Ovary (tissue), 10 donors: ENCODE measurements around the gene POMC. TPM values are rescaled to one million over a fixed set of nuclear protein-coding genes. Genes with fewer than 3 reads are reported as not detected.

Source experiments
- DNase-seq, 5 donors: peaks; one replicate each; pipeline ENCODE4 v3.0.0-alpha.2; 2019 to 2020
- H3K27ac ChIP-seq, 2 donors: fragments of 200-600 bp; one replicate each; pipeline versions ENCODE4 v1.5.1 to v1.8.0; 2019 to 2022
- H3K27me3 ChIP-seq: fragments of 200-600 bp; one replicate; pipeline ENCODE4 v1.8.0; 2022
- H3K36me3 ChIP-seq: fragments of 200-600 bp; sonication (generic); one replicate; pipeline ENCODE4 v1.5.1; 2019
- H3K4me1 ChIP-seq: one replicate; pipeline ENCODE4 v1.8.1; 2013; ENCODE audit warnings: mild to moderate bottlenecking, moderate library complexity; ENCODE audit not compliant: insufficient read depth
- H3K4me3 ChIP-seq: fragments of 200-600 bp; sonication (generic); one replicate; pipeline ENCODE4 v1.5.1; 2017
- H3K9me3 ChIP-seq, 2 donors: fragments of 200-600 bp in 1 of 2; sonication (generic) in 1 of 2; one replicate each; pipeline versions ENCODE4 v1.5.1 to v1.8.1; 2013 to 2019; ENCODE audit warnings: mild to moderate bottlenecking in 1 of 2, moderate library complexity in 1 of 2
- EP300 ChIP-seq: sonication (generic); formaldehyde crosslinking; IDR thresholded peaks from one replicate; pipeline ENCODE4 v1.6.1; 2017; ENCODE audit warnings: antibody characterized with exemption
- POLR2A ChIP-seq: fragments of 450-650 bp; IDR thresholded peaks from one replicate; pipeline ENCODE4 v1.6.1; 2017; ENCODE audit warnings: antibody characterized with exemption, mild to moderate bottlenecking, moderate library complexity
- WGBS, 3 donors: extraction: QIAGEN DNeasy Blood & Tissue Kit in 1 of 3; methylation state at CpG; one replicate each; pipeline versions ENCODE4 v1.1.5 to v1.1.7; 2013 to 2017; 5-methylcytosine and 5-hydroxymethylcytosine counted together
- intact Hi-C, 4 donors: fragments of 100-400 bp; cut with DNase I; formaldehyde crosslinking; loops; one replicate each; pipeline versions ENCODE4 v1.11.0 to v1.15.1; 2022 to 2023
- long read RNA-seq, 3 donors: library from polyadenylated mRNA in 2 of 3; unstranded in 2 of 3; transcript quantifications; one replicate each; pipeline ENCODE4 v2.0.0 and lab custom pipeline, GENCODE V29; 2021 to 2026
- polyA plus RNA-seq, 2 donors: library from polyadenylated mRNA; stranded (reverse); fragments of 200-250 nt in 1 of 2; fragments of 350-450 nt in 1 of 2; fragmentation: Illumina TruSeq in 1 of 2; extraction: RNeasy Lipid Tissue Mini Kit (QIAGEN cat#74804) in 1 of 2; gene quantifications; one replicate each; pipeline ENCODE4 v1.2.3, GENCODE V29; 2013 to 2014
- total RNA-seq, 7 donors: library from RNA; depleted of rRNA in 2 of 7; stranded (reverse); fragments of >200 nt in 2 of 7; fragmentation: NEBNext Ultra II Directional in 3 of 7; extraction: Animal tissue kit (Norgen Biotek cat#: 25700) in 3 of 7; gene quantifications; one replicate each; pipeline versions ENCODE4 v1.1.0 to v1.2.4, GENCODE V29; 2016 to 2023
- TF ChIP-seq, protein P1 (sequence below), 3 donors: fragments of 450-650 bp in 2 of 3; fragments of 200-600 bp in 1 of 3; IDR thresholded peaks; one replicate each; pipeline versions ENCODE4 v1.5.1 to v1.8.0; 2016 to 2022; ENCODE audit warnings: antibody characterized with exemption in 3 of 3, mild to moderate bottlenecking in 1 of 3
- donor health status: DM: no; HTN: no; CAD: no; lungs with moderate emphysema.
- donor health status: DM: no; HTN: no; CAD: no.
- donor health status: Bipolar disorder and iron deficiency.
- donor health status: DM: yes; HTN: yes; CAD: no.
- donor health status: DM: no; HTN: no; CAD: no.
- donor health status: DM: yes; HTN: yes; CAD: no.

Gene POMC
- 1 to 10 TPM; 1.4 to 3.3 (median 1.9) TPM for total RNA-seq
- polyA plus RNA-seq: 1 to 10 TPM in 1 of 2 donors, not detected in 1; 5.0 TPM
- long read RNA-seq, donor 1, partial matches to known transcripts: 2 of 2 reads
- long read RNA-seq, donor 1, other reads (novel, unspliced or antisense): 0 of 2 reads
- long read RNA-seq, donor 2, partial matches to known transcripts: 0 of 5 reads
- long read RNA-seq, donor 2, other reads (novel, unspliced or antisense): 0 of 5 reads
- long read RNA-seq, donor 3, partial matches to known transcripts: 4 of 4 reads
- long read RNA-seq, donor 3, other reads (novel, unspliced or antisense): 0 of 4 reads

DNA sequence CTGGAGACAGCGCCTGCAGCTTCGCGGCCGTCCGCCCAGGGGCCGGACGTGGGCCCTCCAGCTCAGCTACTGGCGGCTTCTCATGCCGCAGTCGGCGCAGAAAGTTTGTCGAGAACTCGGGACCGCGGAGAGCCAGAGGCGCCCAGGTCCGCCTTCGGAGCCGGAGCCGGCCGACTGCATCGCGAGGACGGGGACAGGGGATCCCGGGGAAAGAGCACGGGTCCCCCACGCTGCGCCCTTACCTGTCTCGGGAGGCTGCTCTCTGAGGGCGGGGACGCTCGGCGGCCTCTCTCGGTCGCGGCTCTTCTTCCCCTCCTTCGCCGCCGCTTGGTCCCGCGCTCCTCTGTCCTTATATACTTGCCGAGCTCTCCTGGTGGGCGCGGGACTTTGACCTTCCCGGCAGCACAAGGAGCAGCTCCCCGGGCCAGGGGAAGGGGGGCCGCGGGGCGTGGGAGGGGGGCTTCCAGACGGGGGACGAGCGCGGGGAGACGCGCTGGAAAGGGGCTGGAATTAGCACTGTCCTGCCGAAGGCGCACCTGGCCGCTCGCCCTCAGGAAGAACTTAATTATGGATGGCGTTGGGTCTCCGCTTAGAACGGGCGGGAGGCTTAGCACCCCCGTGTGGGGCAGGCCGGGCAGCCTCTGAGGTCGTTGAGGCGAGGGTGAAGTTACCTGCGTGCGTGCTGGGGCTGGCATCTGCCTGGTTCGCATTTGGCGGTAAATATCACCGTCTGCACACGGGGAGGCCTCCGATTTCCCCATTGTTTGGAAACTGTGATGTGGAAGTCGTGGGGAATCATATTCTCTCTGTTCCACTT, at the start of gene POMC:
Gene POMC (minus strand): TSS at position 325 of the 817 bp plus-strand sequence. CDS start 3,808 bp downstream, outside the sequence.
- Histone ChIP-seq H3K27ac (no peak within 1 kb of the TSS), H3K36me3 (no peaks in the 10 kb centered on the region), H3K27me3 (peaks cover 2% of the 10 kb centered on the region), H3K9me3 (no peaks in the 10 kb centered on the region), H3K4me3 (peak within 1 kb of the TSS; percentile 30), H3K4me1 (peaks cover 2% of the 10 kb centered on the region)
- intact Hi-C loops: no loop called here
- DNase-seq: peak in 2 of 5 donors; percentile 32 to 46
- WGBS, 3 donors: 4 to 6% (median 5%) methylated on average over 43 to 75 of the region's 75 CpGs
- TF ChIP-seq, protein P1, sequence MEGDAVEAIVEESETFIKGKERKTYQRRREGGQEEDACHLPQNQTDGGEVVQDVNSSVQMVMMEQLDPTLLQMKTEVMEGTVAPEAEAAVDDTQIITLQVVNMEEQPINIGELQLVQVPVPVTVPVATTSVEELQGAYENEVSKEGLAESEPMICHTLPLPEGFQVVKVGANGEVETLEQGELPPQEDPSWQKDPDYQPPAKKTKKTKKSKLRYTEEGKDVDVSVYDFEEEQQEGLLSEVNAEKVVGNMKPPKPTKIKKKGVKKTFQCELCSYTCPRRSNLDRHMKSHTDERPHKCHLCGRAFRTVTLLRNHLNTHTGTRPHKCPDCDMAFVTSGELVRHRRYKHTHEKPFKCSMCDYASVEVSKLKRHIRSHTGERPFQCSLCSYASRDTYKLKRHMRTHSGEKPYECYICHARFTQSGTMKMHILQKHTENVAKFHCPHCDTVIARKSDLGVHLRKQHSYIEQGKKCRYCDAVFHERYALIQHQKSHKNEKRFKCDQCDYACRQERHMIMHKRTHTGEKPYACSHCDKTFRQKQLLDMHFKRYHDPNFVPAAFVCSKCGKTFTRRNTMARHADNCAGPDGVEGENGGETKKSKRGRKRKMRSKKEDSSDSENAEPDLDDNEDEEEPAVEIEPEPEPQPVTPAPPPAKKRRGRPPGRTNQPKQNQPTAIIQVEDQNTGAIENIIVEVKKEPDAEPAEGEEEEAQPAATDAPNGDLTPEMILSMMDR (IDR thresholded peaks at IDR 0.05): no peak
- no peak for TF ChIP-seq POLR2A
- no peak for TF ChIP-seq EP300

DNA sequence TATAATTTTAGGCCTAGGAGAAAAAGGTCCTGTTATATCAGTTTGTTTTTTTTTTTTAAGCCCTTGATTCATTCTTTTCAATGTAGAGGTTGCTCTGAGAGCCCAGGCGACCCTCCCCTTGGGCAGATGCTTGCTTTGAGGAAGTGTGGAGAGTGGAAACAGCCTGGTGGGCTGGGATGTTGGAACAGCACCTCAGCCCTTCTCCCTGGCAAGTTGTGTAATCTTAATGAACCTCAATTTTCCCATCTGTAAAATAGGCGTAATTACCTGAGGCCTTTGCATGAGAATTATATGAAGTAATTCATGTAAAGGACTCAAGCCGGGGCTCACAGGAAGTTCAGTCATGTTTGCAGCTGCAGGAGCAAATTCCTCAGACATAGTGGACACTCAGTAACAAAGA, 49.7 kb upstream of the POMC start:
- no peaks in the 10 kb centered on the region for H3K9me3 ChIP-seq
- no peak overlapping the region for H3K4me3 ChIP-seq
- intact Hi-C loops: no loop called here
- no peak for TF ChIP-seq POLR2A
- no peak for TF ChIP-seq EP300
- TF ChIP-seq, protein P1 (IDR thresholded peaks at IDR 0.05): no peak
- 90 to 93% (median 92%) methylated on average over 3 of the region's 3 CpGs for WGBS, 3 donors
- peaks cover 2% of the 10 kb centered on the region for H3K4me1 ChIP-seq
- DNase-seq: no peak
- H3K27ac ChIP-seq: no peak overlapping the region
- no peaks in the 10 kb centered on the region for H3K27me3 ChIP-seq
- H3K36me3 ChIP-seq: no peaks in the 10 kb centered on the region

DNA sequence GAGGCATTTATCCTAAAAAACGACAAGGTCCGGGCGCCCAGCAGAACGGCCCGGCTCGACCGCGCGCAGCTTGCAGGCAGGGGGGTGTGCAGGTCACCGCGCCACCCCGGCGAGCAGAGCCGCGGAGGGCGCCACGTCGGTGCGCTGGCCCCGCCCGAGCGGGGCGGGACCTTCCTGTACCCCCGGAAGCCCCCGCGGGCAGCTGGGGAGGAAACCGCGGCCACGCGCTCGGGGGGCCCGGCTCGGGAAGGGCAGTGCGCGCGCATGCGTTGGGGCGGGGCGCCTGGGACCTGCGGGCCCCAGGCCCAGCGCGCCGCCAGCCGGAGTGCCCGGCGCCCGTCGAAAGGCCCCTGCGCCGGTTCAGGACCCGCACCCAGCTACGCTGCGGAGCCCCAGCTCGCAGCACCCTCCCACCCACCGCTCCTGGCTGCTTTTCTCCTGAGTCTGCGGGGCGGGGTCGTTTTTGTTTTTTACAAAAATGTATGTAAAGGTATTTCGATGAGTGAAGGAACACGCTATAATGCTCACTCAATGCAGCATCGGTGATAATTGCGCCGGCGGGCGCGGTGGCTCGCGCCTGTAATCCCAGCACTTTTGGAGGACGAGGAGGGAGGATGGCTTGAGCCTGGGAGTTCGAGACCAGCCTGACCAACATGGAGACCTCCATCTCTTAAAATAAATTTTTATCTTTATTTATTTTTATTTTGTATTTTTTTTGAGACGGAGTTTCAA, 47.7 kb upstream of the POMC start:
- Histone ChIP-seq H3K36me3 (no peaks in the 10 kb centered on the region), H3K9me3 (no peaks in the 10 kb centered on the region), H3K27ac (peak overlapping the region; percentile 23 to 74), H3K4me1 (peaks cover 2% of the 10 kb centered on the region), H3K27me3 (no peaks in the 10 kb centered on the region), H3K4me3 (peak overlapping the region; percentile 30)
- intact Hi-C loops: no loop called here
- WGBS, 3 donors: 2 to 7% (median 3%) methylated on average over 65 to 71 of the region's 71 CpGs
- TF ChIP-seq, protein P1 (IDR thresholded peaks at IDR 0.05): no peak
- TF ChIP-seq EP300 (no peak), POLR2A (no peak)
- peak; percentile 79 to 90 (median 84) for DNase-seq

DNA sequence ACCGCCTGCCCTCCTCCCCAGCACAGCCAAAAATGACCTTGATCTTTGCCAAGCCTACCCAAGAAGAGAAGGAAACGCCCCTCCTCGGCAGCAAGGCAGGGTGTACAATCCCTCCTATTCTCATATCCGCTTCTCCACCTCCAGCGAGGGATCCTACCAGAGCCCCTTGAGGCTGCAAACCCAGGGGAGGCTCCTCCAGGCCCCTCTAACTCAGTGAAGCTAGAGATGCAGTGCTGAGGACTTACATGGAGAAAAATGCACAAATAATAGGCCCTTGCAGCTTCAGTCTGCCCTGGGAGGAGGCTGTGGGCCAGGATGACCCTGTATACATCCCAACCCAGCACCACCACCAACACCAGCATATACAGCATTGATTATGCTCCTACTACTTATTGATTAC, 46.9 kb upstream of the POMC start:
- TF ChIP-seq, protein P1 (IDR thresholded peaks at IDR 0.05): no peak
- no peak for TF ChIP-seq POLR2A
- no peak for TF ChIP-seq EP300
- DNase-seq: peak in 1 of 5 donors; percentile 38
- peaks cover 2% of the 10 kb centered on the region for H3K4me1 ChIP-seq
- H3K27me3 ChIP-seq: no peaks in the 10 kb centered on the region
- intact Hi-C loops: no loop called here
- no peaks in the 10 kb centered on the region for H3K36me3 ChIP-seq
- H3K4me3 ChIP-seq: peak overlapping the region; percentile 30
- peak overlapping the region; percentile 23 to 74 for H3K27ac ChIP-seq
- no peaks in the 10 kb centered on the region for H3K9me3 ChIP-seq
- 34 to 41% (median 40%) methylated on average over 5 of the region's 5 CpGs for WGBS, 3 donors
